K562 (cell line): ENCODE data around the gene NADK. TPM values are rescaled to one million over a fixed set of nuclear protein-coding genes. Genes with fewer than 3 reads are reported as not detected.

Experiments used
- CBX5 ChIP-seq: IDR thresholded peaks from 2 replicates; pipeline ENCODE4 v1.6.1; 2014; ENCODE audit warnings: low read depth, borderline replicate concordance
- FOXJ3 ChIP-seq: sonication (generic); formaldehyde crosslinking; IDR thresholded peaks from 2 replicates; pipeline ENCODE4 v1.4.0; 2020; ENCODE audit warnings: mild to moderate bottlenecking, missing genetic modification reagents
- HDGF ChIP-seq: fragments of 450-650 bp; IDR thresholded peaks from 2 replicates; pipeline ENCODE4 v1.6.1; 2016
- PHF8 ChIP-seq: fragments of 200-600 bp; sonication (generic); IDR thresholded peaks from 2 replicates; pipeline ENCODE4 v1.6.1; 2012; ENCODE audit warnings: mixed run types, mild to moderate bottlenecking, inconsistent platforms, low read length, moderate library complexity, borderline replicate concordance
- PURB ChIP-seq: sonication (generic); formaldehyde crosslinking; IDR thresholded peaks from 2 replicates; pipeline ENCODE4 v1.9.0; 2021; ENCODE audit warnings: low read depth, mild to moderate bottlenecking, missing genetic modification reagents
- ZC3H4 ChIP-seq: sonication (generic); formaldehyde crosslinking; IDR thresholded peaks from 2 replicates; pipeline ENCODE4 v1.9.0; 2021; ENCODE audit warnings: missing genetic modification reagents, borderline replicate concordance
- ZNF197 ChIP-seq: fragments of 200-800 bp; sonication (Bioruptor generic); IDR thresholded peaks from 2 replicates; pipeline ENCODE4 v1.6.1; 2016; ENCODE audit warnings: low read depth, missing genetic modification characterization, missing compliant biosample characterization
- polyA plus RNA-seq, 8 experiments: library from polyadenylated mRNA; depleted of rRNA in 4 of 8; stranded (reverse) in 5 of 8; unstranded in 3 of 8; fragments of >200 nt; fragmentation: Nextera tagmentation in 2 of 8; fragmentation: Illumina TruSeq in 1 of 8; extraction: Ambion mirVana in 2 of 8; extraction: Trizol in 1 of 8; gene quantifications; 2 replicates each; pipeline versions ENCODE4 v1.2.1 to v1.2.3, GENCODE V29; 2011 to 2014; ENCODE audit warnings: inconsistent platforms in 1 of 8, missing spikeins in 1 of 8
- total RNA-seq, 7 experiments: library from RNA; depleted of rRNA in 6 of 7; stranded (reverse); fragments of >200 nt in 6 of 7; fragmentation: Illumina TruSeq in 2 of 7; extraction: Trizol in 2 of 7; gene quantifications; 2 replicates each; pipeline versions ENCODE4 v1.2.1 to v1.2.3, GENCODE V29; 2011 to 2021; ENCODE audit warnings: low replicate concordance in 1 of 7
- TF ChIP-seq, protein P1 (sequence below): fragments of 250-450 bp; sonication (Bioruptor Pico); IDR thresholded peaks from 2 replicates; pipeline ENCODE4 v1.5.0; 2021; ENCODE audit warnings: mild to moderate bottlenecking, moderate library complexity
- TF ChIP-seq, protein P2 (sequence below): fragments of 450-650 bp; formaldehyde crosslinking; IDR thresholded peaks from 2 replicates; pipeline ENCODE4 v1.4.0; 2020; ENCODE audit warnings: mild to moderate bottlenecking, moderate library complexity
- TF ChIP-seq, protein P3 (sequence below): sonication (generic); formaldehyde crosslinking; IDR thresholded peaks from 2 replicates; pipeline ENCODE4 v1.8.1; 2023; ENCODE audit warnings: mild to moderate bottlenecking, missing genetic modification reagents
- TF ChIP-seq, protein P4 (sequence below), 2 experiments: fragments of 450-650 bp; formaldehyde crosslinking in 1 of 2; IDR thresholded peaks; 2 replicates each; pipeline versions ENCODE4 v1.4.0 to v1.6.1; 2014 to 2020; ENCODE audit warnings: mild to moderate bottlenecking in 2 of 2, borderline replicate concordance in 1 of 2, low read depth in 1 of 2

NADK gene
- total and polyA plus RNA-seq, 9 of the 15 experiments (the other 6 are each of a cell fraction or from before 2014, with no cell fraction given) = 1.5 to 135 (median 75.1) TPM

DNA sequence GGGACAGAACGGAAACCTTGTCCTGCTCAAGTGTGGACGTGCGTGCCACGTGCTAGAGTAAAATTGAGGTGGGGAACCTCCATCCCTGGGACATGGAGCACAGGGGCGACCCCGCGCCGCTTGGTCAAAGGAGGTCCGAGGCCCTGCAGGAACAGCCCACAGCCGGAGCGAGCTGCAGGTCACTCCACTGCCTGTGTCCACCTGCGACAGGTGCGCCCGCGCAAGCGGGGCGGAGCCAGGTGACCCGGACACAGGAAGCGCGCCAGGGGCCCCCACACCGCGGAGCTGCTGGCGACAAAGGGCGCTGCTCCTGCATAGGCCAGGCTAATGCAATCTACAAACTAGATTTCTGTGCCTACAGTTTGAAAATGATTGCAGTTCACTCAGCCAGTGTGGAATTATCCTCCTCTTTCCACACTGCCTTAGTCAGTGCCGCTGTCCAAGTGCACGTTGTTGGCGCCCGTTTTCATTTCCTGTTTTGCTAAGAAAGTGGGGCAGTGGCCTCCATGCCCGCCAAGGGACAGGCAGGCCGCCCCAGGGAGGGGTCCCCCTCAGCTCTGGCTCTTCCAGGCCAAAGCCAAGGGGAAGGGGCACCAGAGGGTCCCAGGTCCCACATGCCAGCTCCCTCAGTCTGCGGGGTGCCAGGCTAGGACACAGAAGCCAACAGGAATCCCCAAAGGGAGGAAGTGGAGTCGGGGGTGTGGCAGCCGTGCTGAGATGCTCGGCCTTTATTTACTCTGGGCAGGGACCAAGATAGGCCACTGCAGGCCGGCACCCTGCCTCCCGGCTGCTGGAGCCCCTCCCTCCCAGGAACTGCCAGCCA is 4.3 kb upstream of the NADK start (continued):
- TF ChIP-seq, protein P1, sequence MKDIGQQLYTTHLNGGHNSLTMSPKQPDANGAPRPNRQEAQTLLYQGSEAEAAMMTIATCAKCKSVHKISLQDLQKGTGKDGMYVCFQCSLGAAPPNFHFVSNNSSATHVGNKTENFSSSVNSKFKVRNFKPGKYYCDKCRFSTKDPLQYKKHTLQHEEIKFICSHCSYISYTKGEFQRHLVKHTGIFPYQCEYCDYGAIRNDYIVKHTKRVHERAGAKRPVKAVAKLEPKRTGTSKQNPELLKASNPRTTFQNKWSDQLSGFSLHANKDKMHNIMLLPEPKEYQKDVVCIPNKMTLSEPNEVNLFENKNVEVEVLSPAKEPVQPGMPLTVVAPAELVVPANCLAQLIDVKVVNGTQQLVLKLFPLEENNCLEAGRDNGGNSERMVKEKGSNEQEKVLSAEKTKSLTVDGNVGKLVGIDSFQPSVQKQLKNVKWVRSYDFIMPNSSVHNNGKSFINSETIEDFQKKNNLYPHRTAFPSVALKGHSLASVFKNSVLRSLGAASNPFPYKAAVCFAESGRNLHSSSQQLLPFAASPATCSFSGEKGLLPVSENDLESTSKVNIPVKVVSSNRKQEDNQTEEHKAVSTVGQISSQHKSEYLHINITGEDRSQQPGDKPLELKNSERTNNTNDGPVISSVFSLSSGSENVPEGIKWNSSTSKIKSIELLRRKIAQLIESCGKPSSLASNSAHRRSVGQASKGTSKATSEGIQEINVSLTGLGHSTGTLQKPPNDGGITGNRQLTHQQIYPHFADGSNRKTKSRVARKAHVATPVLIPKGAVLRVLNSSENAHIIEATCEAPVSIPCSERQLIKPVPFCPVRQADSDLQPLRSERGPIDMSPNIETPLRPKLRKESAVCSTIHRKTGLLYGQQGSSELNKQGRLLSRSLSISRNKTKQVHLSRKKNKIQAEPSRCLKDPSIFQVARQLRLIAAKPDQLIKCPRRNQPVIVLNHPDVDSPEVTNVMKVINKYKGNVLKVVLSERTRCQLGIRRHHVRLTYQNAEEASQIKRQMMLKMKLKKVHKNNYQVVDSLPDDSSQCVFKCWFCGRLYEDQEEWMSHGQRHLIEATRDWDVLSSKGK (CRISPR knock-in tag) = no peak
- TF ChIP-seq FOXJ3 (CRISPR knock-in tag) (no peak), PURB (CRISPR knock-in tag) (no peak), ZNF197 (CRISPR knock-in tag) (no peak), CBX5 (no peak), PHF8 (peak; percentile 5; the same call in 1 of the 2 replicates), HDGF (no peak), ZC3H4 (no peak)
- TF ChIP-seq, protein P2, sequence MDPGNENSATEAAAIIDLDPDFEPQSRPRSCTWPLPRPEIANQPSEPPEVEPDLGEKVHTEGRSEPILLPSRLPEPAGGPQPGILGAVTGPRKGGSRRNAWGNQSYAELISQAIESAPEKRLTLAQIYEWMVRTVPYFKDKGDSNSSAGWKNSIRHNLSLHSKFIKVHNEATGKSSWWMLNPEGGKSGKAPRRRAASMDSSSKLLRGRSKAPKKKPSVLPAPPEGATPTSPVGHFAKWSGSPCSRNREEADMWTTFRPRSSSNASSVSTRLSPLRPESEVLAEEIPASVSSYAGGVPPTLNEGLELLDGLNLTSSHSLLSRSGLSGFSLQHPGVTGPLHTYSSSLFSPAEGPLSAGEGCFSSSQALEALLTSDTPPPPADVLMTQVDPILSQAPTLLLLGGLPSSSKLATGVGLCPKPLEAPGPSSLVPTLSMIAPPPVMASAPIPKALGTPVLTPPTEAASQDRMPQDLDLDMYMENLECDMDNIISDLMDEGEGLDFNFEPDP (CRISPR knock-in tag) = no peak
- TF ChIP-seq, protein P3, sequence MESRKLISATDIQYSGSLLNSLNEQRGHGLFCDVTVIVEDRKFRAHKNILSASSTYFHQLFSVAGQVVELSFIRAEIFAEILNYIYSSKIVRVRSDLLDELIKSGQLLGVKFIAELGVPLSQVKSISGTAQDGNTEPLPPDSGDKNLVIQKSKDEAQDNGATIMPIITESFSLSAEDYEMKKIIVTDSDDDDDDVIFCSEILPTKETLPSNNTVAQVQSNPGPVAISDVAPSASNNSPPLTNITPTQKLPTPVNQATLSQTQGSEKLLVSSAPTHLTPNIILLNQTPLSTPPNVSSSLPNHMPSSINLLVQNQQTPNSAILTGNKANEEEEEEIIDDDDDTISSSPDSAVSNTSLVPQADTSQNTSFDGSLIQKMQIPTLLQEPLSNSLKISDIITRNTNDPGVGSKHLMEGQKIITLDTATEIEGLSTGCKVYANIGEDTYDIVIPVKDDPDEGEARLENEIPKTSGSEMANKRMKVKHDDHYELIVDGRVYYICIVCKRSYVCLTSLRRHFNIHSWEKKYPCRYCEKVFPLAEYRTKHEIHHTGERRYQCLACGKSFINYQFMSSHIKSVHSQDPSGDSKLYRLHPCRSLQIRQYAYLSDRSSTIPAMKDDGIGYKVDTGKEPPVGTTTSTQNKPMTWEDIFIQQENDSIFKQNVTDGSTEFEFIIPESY (CRISPR knock-in tag) = peak; percentile 93
- TF ChIP-seq, protein P4, sequence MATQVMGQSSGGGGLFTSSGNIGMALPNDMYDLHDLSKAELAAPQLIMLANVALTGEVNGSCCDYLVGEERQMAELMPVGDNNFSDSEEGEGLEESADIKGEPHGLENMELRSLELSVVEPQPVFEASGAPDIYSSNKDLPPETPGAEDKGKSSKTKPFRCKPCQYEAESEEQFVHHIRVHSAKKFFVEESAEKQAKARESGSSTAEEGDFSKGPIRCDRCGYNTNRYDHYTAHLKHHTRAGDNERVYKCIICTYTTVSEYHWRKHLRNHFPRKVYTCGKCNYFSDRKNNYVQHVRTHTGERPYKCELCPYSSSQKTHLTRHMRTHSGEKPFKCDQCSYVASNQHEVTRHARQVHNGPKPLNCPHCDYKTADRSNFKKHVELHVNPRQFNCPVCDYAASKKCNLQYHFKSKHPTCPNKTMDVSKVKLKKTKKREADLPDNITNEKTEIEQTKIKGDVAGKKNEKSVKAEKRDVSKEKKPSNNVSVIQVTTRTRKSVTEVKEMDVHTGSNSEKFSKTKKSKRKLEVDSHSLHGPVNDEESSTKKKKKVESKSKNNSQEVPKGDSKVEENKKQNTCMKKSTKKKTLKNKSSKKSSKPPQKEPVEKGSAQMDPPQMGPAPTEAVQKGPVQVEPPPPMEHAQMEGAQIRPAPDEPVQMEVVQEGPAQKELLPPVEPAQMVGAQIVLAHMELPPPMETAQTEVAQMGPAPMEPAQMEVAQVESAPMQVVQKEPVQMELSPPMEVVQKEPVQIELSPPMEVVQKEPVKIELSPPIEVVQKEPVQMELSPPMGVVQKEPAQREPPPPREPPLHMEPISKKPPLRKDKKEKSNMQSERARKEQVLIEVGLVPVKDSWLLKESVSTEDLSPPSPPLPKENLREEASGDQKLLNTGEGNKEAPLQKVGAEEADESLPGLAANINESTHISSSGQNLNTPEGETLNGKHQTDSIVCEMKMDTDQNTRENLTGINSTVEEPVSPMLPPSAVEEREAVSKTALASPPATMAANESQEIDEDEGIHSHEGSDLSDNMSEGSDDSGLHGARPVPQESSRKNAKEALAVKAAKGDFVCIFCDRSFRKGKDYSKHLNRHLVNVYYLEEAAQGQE (IDR thresholded peaks at IDR 0.05; ENCODE audit: borderline replicate concordance) = peak; percentile 21
- TF ChIP-seq, protein P4 (CRISPR knock-in tag; IDR thresholded peaks at IDR 0.05; ENCODE audit: low read depth) = peak; percentile 32; the same call in 1 of the 2 replicates
